Epithelial cell of esophagus (primary cell): ENCODE results near the gene OR6A2.
"Not testable (repeated sequence)": the region's sequence is repeated elsewhere in the genome, so short reads cannot be mapped to it uniquely, and the experiment has no call there.

Source experiments
- DNase-seq: peaks from one replicate; pipeline ENCODE4 v3.0.0; 2010; ENCODE audit warnings: low read depth
- H3K4me3 ChIP-seq: 2 replicates; pipeline ENCODE4 v1.5.1; 2011; ENCODE audit warnings: mild to moderate bottlenecking, low read length, control low read depth
- CTCF ChIP-seq: IDR thresholded peaks from 2 replicates; pipeline ENCODE4 v1.5.1; 2011; ENCODE audit warnings: low read depth, mild to moderate bottlenecking, low read length, control low read depth, inconsistent platforms; ENCODE audit not compliant: insufficient read depth; ENCODE audit errors: missing control alignments

OR6A2 gene

GRCh38 chr11:6812390-6813005 lies 13.0 kb upstream of the OR6A2 start:
- peak; percentile 61 for DNase-seq
- H3K4me3 ChIP-seq = no peak overlapping the region
- TF ChIP-seq CTCF = peak; percentile 98

- H3K4me3 ChIP-seq = not testable (repeated sequence)
Observed at GRCh38 chr11:6801075-6801474, 1.6 kb upstream of the OR6A2 start.

GRCh38 chr11:6794639-6795038 lies 4.8 kb downstream of the OR6A2 start:
- no peak overlapping the region for H3K4me3 ChIP-seq
- DNase-seq = no peak
- TF ChIP-seq CTCF = no peak

More at GRCh38 chr11:6801075-6801474, 1.6 kb upstream of the OR6A2 start:
- not testable (repeated sequence) for DNase-seq

GRCh38 chr11:6790546-6790945 lies 8.9 kb downstream of the OR6A2 start:
- no peak for TF ChIP-seq CTCF
- H3K4me3 ChIP-seq = no peak overlapping the region
- DNase-seq = no peak

GRCh38 chr11:6782720-6783119 lies 16.8 kb downstream of the OR6A2 start, which contains the start of gene OR2AG1:
Gene OR2AG1 (plus strand): TSS chr11:6783020. CDS start chr11:6785038, 2,018 bp downstream.
- H3K4me3 ChIP-seq = no peak within 1 kb of the TSS
- TF ChIP-seq CTCF = no peak
- no peak for DNase-seq

- no peak for DNase-seq
- no peak overlapping the region for H3K4me3 ChIP-seq
- no peak for TF ChIP-seq CTCF
Observed at GRCh38 chr11:6780829-6781228, 18.7 kb downstream of the OR6A2 start.

- H3K4me3 ChIP-seq = no peak overlapping the region
- DNase-seq = no peak
- no peak for TF ChIP-seq CTCF
Observed at GRCh38 chr11:6778518-6778917, 21.0 kb downstream of the OR6A2 start.
